NCI-H128 (cell line): ENCODE measurements around the gene MDFIC.

Experiments
- DNase-seq: peaks from one replicate; lab custom pipeline; 2025; ENCODE audit not compliant: unreplicated experiment; lab: John Stamatoyannopoulos, UW

The MDFIC gene

DNA sequence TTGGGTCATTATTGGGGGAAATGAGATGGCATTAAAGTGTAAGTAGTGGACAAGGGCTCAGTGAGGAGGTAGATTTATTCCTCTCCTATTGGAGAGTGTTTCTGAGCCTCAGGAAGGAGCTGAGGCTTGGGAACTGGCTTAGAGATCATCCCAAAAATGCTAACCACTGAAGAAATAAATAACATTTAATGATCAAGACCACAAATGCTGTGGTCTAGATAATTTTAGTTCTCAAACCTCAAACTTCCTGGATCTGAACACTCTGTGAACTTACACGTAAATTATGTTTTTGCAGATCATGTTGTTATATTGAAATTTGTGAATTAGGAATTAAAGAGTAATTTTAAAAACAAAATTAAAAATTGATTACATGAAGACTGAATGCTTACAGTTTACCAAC lies 27.3 kb downstream of the MDFIC start:
- DNase-seq: no peak

DNA sequence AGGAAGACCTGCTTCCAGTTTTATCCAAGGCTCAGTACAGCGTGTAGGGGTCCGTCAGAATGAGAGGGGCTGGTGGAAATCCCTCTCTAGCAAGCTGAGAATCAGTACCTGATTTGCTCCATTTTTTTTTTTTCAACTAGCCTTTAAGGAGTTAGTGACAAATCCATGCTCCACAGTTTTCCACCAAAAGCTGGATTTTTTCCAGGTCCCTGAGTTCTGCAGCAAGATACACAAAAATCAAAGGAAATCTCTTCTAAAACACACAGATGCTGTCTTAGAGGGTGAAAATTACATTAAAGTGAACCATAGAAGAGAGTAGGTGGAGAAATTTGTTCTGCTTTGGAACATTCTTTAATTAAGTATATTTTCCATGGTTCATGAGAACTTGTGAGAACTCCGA lies 30.4 kb downstream of the MDFIC start:
- no peak for DNase-seq

DNA sequence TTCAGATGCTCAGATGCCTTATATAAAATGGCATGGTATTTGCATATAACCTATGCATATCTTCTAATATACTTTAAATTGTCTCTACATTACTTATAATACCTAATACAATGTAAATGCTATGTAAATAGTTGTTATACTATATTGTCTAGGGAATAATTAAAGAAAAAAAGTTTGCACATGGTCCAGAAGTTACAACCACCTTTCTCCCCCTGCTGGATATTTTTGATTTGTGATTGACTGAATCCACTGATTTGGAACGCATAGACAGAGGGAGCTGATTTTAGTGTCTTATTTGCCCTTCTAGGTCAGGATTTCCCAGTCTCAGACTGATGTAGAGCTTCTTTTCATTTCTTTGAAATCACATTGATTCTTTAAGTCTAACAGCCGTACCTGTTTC lies 31.8 kb downstream of the MDFIC start:
- no peak for DNase-seq

DNA sequence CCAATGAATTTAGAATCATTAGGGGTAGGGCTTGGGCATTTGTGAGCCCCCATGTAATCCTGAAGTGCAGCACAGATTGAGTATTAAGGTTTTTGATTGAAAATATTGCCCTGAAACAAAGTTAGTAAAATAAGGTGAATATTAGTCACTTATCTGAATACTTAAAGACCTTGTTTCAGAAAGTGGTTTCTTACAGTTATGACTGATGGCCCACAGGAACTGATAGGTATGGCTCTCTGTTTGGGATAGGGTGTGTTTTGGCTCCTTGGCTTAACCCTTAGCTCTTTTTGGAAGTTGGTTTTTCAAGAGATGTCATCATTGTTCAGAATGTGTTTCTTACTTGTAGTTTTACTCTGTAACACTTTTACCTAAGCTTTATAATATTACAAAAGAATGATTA lies 34.8 kb downstream of the MDFIC start:
- DNase-seq: no peak

DNA sequence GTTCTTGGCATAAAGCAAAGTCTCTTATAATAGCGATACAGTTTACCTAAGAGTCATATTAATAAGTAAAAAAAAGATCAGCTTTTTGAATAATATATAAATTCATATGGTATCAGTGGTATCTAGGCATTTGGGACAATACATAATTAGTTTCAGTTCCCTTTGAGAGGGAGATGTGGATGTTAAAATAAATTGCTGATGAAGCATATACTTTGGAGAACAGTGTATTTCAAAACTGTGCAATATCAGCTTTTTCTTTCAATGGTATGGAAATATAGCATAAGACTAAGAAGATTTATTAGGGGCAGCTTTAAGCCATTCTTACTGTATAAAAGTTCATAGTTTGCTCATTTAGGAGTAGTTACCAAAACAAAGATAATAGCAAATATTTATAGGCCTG lies 35.5 kb downstream of the MDFIC start:
- DNase-seq: no peak

DNA sequence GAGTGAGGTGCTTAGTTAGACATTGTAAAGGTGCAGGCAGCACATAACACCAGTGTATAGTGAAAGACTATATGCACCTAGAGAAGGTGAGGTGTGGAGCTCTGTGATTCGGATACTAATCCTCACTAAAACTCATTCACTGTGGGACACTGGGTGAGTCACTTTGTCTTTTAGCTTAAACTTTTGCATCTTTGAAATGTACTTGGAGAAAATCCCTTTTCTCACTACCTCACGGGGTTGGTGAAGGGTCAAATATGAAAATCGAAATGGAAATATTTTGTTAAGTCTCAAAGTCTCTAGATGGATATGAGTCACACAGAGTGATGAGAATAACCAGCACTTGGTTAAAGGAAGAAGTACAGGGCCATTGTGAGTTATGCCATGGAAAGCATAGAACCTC lies 38.0 kb downstream of the MDFIC start:
- DNase-seq: no peak

DNA sequence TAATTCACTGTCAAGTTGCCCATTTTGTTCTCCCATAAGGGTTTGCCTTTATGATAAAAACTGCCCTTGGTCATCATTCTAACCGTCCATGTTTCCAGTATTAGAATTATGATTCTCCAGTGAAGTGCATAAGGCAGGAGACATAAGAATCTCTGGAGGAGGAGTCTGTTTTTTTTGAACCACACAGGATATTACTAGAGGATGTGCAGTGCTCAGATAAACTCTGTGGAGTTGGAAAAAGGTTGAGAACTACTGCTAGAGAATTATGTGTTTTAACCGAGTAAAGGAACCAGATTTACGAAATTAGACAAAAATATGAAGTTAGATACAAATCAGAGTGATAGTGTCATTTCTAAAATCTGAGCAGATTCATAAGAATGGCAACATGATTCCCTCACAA lies 40.5 kb downstream of the MDFIC start:
- DNase-seq: no peak

DNA sequence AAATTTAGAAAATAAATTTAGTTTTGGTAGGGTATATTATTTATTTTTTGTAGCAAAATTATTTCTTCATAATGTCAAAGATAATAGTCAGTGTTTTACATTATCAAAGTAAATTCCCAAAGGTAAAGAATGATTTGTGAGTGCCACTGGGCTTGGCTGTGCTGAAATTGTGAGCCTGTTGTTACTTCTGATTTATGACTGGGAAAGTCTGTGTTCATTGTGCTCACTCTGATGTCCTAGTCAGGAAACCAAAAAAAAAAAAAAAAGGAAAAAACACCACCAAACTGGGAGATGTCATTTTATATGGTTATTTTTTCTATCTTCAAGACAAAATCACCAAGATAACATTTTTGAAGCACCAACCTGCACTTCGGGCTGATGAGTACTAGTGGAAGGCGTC lies 44.3 kb downstream of the MDFIC start:
- DNase-seq: no peak

- DNase-seq: no peak
Measured at GRCh38 chr7:114969096-114969495, 47.2 kb downstream of the MDFIC start.

GRCh38 chr7:114970308-114970707 lies 48.4 kb downstream of the MDFIC start:
- no peak for DNase-seq

DNA sequence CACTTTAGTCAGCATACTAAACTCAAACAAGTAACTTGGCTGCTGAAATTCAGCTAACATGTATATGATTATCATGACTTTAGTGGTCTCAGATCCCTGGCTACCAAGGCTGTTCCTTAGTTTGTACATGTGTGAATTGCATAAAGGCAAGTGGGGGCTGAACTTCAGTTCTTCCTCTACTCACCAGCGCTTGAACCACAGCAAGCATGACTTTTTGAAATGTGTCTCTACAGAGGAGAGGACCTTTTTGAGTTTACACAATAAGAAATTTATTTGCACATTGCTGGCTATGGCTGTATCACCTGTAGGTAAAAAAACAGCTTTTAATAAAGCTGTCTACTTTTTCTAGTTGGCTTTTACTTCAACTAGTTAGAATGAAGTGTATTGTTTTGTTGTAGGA lies 48.8 kb downstream of the MDFIC start:
- DNase-seq: no peak

GRCh38 chr7:114972567-114972966 lies 50.7 kb downstream of the MDFIC start:
- DNase-seq: no peak

DNA sequence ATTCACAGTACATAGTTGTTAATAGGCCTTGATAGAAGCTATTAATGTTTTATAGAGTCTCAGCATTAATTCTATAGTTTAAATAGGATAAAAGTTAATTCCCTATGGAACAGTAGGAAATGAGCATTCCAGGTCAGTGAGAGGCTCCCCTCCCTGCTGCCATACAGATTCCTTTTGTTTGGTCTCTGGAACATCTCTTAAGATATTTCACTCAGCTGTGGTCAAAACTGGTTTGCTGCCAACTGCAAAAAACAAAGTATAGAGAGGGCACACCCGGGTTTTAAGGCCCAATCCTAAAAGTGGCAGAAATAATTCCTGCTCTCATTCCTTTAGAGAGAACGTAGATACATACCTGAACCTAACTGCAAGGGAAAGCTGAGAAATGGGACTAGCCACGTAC lies 51.3 kb downstream of the MDFIC start:
- no peak for DNase-seq

- no peak for DNase-seq
Measured at GRCh38 chr7:114975401-114975800, 53.5 kb downstream of the MDFIC start.

- DNase-seq: no peak
Measured at GRCh38 chr7:114976666-114977065, 54.8 kb downstream of the MDFIC start.

GRCh38 chr7:114977277-114977676 lies 55.4 kb downstream of the MDFIC start:
- no peak for DNase-seq

DNA sequence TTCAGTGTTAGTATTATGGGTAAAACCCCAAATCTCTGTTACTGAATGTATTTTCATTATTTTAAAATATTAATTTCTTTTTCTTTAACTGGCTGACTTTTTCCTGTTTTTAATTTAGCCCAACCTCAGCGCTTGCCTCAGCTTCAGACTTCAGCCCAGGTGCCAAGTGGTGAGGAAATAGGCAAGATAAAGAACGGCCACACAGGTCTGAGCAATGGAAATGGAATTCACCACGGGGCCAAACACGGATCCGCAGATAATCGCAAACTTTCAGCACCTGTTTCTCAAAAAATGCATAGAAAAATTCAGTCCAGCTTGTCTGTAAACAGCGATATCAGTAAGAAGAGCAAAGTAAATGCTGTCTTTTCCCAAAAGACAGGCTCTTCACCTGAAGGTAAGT lies 57.5 kb downstream of the MDFIC start:
- DNase-seq: no peak

- DNase-seq: no peak
Measured at GRCh38 chr7:114979803-114980507, 58.1 kb downstream of the MDFIC start.

DNA sequence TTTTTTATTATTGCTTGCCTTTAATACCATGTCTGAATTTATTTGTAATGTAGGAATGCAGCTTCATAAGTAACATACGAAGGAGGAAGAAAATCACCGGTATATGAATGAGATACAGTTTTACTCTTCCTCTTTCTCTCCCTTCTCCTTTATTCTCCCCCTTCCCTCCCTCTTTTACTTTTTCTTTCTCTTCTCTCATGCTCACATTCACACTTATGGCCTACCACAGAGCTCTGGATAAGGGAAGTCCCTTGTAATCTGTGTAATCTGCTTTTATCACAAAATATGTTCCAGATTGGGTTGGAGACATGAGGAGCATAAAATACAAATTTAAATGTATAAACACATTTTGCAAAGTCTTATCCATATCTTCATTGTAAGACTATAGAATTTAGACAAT lies 59.4 kb downstream of the MDFIC start:
- DNase-seq: no peak

DNA sequence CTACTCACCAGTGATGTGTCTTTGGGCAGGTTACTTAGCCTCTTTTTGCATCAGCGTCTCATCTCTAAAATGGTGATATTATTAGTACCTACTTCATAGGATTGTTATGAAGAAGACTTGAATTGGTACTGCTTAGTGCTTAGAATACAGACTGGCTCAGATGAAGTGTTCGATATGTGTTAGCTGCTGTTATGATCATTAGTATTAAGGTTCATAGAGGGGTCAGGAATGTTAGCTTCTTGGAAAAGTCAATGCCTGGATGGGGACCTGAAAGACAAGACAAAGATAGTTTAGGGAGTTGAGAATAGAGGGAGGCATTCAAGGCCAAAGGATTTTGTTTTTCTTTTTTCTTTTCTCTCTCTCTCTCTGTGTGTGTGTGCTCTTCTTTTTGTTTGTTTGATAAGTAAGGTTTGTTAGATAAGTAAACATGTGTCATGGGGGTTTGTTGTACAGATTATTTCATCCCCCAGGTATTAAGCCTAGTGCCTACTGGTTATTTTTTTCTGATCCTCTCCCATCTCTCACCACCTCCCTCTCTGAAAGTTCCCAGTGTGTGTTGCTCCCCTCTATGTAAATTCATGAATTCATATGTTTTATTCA lies 63.3 kb downstream of the MDFIC start:
- DNase-seq: no peak

GRCh38 chr7:114986190-114987180 lies 64.6 kb downstream of the MDFIC start:
- no peak for DNase-seq

DNA sequence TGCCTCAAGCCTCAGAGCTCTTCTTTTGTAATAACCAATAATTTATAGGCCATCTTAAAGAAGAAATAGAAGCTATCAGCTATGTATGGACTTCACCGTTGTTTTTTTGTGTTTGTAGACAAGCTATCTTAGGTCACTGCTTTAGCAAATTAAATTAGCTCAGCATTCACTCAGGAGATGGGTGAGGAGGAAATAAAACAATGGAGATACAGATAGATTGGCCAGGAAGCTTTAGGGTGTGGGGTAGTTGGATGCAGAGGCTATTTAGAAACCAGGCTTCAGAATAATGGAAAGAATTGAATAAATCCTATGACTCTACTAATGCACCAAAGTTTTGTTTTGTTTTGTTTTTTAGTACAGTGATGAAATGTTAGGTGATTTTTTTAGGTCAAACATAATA lies 66.1 kb downstream of the MDFIC start:
- no peak for DNase-seq
